ENCODE measurements around the gene SVBP.

GRCh38 chr1:42766741-42767509 is 50.3 kb downstream of the SVBP start, which contains the start of the genes C1orf50 and P3H1:
- TF ChIP-seq GATA2 (IDR thresholded peaks at IDR 0.05; ENCODE audit: low read depth, low read length) (no peak), GATA3 (IDR thresholded peaks at IDR 0.05; ENCODE audit: low read depth, low read length) (no peak)
